ENCODE measurements around the gene GPR62. TPM values are rescaled to one million over a fixed set of nuclear protein-coding genes. Genes with fewer than 3 reads are reported as not detected.

The GPR62 gene
- total RNA-seq, 1 experiment from 2014 or later, result not detected

DNA sequence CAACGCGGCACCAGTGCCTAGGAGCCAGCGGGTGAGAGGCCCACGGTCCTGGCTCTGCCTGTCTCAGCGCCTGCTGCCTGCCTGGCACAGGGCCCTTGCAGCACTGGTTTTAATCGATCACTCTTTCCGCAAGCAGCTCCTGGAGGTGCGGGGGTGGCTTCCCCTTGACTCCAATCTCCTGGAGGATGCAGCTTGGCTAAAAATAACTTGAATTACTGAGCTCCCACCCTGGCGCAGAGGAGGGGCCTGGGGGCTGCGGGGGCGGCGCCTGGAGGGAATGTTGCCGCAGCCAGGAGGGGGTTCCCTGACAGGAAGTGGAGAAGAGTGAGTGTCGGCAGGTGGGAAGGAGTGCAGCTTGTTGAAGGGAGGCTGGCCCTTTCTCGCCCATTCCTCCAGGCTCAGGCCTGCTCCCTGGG lies 50.4 kb downstream of the GPR62 start:
- ChIA-PET POLR2A (ENCODE audit: unreplicated experiment) (no interaction called here), CTCF (interaction anchor here (0.5 kb wide), 1 partner anchor 50 kb away, joined by 3 read pairs; no protein-coding TSS in a partner anchor)
- Histone ChIP-seq H3K27ac (no peak overlapping the region), H3K9me2 (ENCODE audit: insufficient read depth) (no peaks in the 10 kb centered on the region), H3K36me3 (ENCODE audit: low read depth) (no peaks in the 10 kb centered on the region), H3K4me1 (replicated peaks; ENCODE audit: insufficient read depth) (0 out of 2 replicates have a peak, but pooled peaks cover 4% of the 10 kb centered on the region), H2AFZ (no peak overlapping the region), H3F3A (ENCODE audit: insufficient read depth, low read depth) (no peaks in the 10 kb centered on the region), H3K79me2 (ENCODE audit: low read depth) (no peaks in the 10 kb centered on the region), H3K4me2 (no peak overlapping the region), H3K4me3 (no peak overlapping the region), H3K9me3 (ENCODE audit: insufficient read depth, low read depth) (no peaks in the 10 kb centered on the region), H4K20me1 (ENCODE audit: insufficient read depth) (no peaks in the 10 kb centered on the region), H3K27me3 (ENCODE audit: insufficient read depth, low read depth) (no peaks in the 10 kb centered on the region)
- BruUV-seq (replicated peaks), result no TSS peak
- intact Hi-C loops (cut with micrococcal nuclease; ENCODE audit: unreplicated experiment), result loop anchor here (2.0 kb wide), 1 partner anchor 47 kb away; no protein-coding TSS in a partner anchor
- DNase-seq, result no peak
- TF ChIP-seq CTCF (conservative IDR thresholded peaks at IDR 0.05) (no peak), EZH2 (IDR thresholded peaks at IDR 0.05; ENCODE audit: low read depth) (no peak)

- CTCF ChIA-PET, result interaction anchor here (0.5 kb wide), 1 partner anchor 50 kb away, joined by 3 read pairs; no protein-coding TSS in a partner anchor
- no peaks in the 10 kb centered on the region for H3K36me3 ChIP-seq (ENCODE audit: low read depth)
- H3K4me1 ChIP-seq (replicated peaks; ENCODE audit: insufficient read depth), result 0 out of 2 replicates have a peak, but pooled peaks cover 4% of the 10 kb centered on the region
- no peak for DNase-seq
- H3K4me2 ChIP-seq, result no peak overlapping the region
- H3K9me2 ChIP-seq (ENCODE audit: insufficient read depth), result no peaks in the 10 kb centered on the region
- H2AFZ ChIP-seq, result no peak overlapping the region
- H3K9me3 ChIP-seq (ENCODE audit: insufficient read depth, low read depth), result no peaks in the 10 kb centered on the region
- H4K20me1 ChIP-seq (ENCODE audit: insufficient read depth), result no peaks in the 10 kb centered on the region
- no TSS peak for BruUV-seq (replicated peaks)
- TF ChIP-seq CTCF (conservative IDR thresholded peaks at IDR 0.05) (no peak), EZH2 (IDR thresholded peaks at IDR 0.05; ENCODE audit: low read depth) (no peak)
- intact Hi-C loops (cut with micrococcal nuclease; ENCODE audit: unreplicated experiment), result no loop called here
- no peak overlapping the region for H3K27ac ChIP-seq
- no peaks in the 10 kb centered on the region for H3K79me2 ChIP-seq (ENCODE audit: low read depth)
- no peaks in the 10 kb centered on the region for H3K27me3 ChIP-seq (ENCODE audit: insufficient read depth, low read depth)
- H3F3A ChIP-seq (ENCODE audit: insufficient read depth, low read depth), result no peaks in the 10 kb centered on the region
- POLR2A ChIA-PET (ENCODE audit: unreplicated experiment), result interaction anchor here (0.6 kb wide), 1 partner anchor 134 kb away, joined by 7 read pairs; no protein-coding TSS in a partner anchor
- no peak overlapping the region for H3K4me3 ChIP-seq
Observed at GRCh38 chr3:52006017-52006819, 51.0 kb downstream of the GPR62 start.

DNA sequence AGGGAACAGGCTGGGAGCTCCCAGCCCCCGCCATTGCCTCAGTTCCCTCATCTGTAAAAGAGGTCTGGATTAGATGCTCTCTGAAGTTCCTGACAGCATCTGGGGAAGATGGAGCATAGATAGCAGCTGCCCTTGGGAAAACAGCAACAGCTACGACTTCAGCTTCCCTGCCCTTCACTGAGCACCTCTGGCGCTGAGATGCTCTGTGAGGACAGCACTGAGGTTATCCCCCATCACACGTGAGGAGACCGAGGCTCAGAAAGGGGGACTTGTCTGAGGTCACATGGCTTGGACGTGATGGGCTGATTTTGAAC lies 51.6 kb downstream of the GPR62 start:
- Histone ChIP-seq H3K27ac (no peak overlapping the region), H3K36me3 (ENCODE audit: low read depth) (no peaks in the 10 kb centered on the region), H3K4me1 (replicated peaks; ENCODE audit: insufficient read depth) (no peaks in the 10 kb centered on the region), H3F3A (ENCODE audit: insufficient read depth, low read depth) (no peaks in the 10 kb centered on the region), H2AFZ (no peak overlapping the region), H3K79me2 (ENCODE audit: low read depth) (no peaks in the 10 kb centered on the region), H3K9me2 (ENCODE audit: insufficient read depth) (no peaks in the 10 kb centered on the region), H3K4me2 (no peak overlapping the region), H3K9me3 (ENCODE audit: insufficient read depth, low read depth) (no peaks in the 10 kb centered on the region), H3K4me3 (no peak overlapping the region), H4K20me1 (ENCODE audit: insufficient read depth) (no peaks in the 10 kb centered on the region), H3K27me3 (ENCODE audit: insufficient read depth, low read depth) (no peaks in the 10 kb centered on the region)
- no peak for DNase-seq
- BruUV-seq (replicated peaks), result no TSS peak
- TF ChIP-seq CTCF (conservative IDR thresholded peaks at IDR 0.05) (no peak), EZH2 (IDR thresholded peaks at IDR 0.05; ENCODE audit: low read depth) (no peak)
- intact Hi-C loops (cut with micrococcal nuclease; ENCODE audit: unreplicated experiment), result no loop called here
- ChIA-PET CTCF (no interaction called here), POLR2A (ENCODE audit: unreplicated experiment) (interaction anchor here (0.6 kb wide), 1 partner anchor 134 kb away, joined by 7 read pairs; no protein-coding TSS in a partner anchor)

Other genes starting within 250 kb of the GPR62 start
- gene GRM2, start 248.3 kb upstream of the GPR62 start, total RNA-seq (2021), result 0.13 and 0.25 TPM in 2 replicates
- not detected in 2 replicates for gene IQCF6, start 176.1 kb upstream of the GPR62 start, total RNA-seq (2021)
- not detected in 2 replicates for gene IQCF2, start 93.8 kb upstream of the GPR62 start, total RNA-seq (2021)
- gene IQCF5, start 79.8 kb upstream of the GPR62 start, total RNA-seq (2021), result not detected in 2 replicates
- not detected in 2 replicates for gene IQCF1, start 52.0 kb upstream of the GPR62 start, total RNA-seq (2021)
- 23.4 and 23.9 TPM in 2 replicates for gene RRP9, start 13.5 kb upstream of the GPR62 start, total RNA-seq (2021)
- 24.4 and 33.8 TPM in 2 replicates for gene PARP3, start 13.0 kb upstream of the GPR62 start, total RNA-seq (2021)
- gene PCBP4, start 12.1 kb downstream of the GPR62 start, total RNA-seq (2021), result 14.7 and 17.9 TPM in 2 replicates
- 63.2 and 64.4 TPM in 2 replicates for gene ABHD14B, start 18.7 kb downstream of the GPR62 start, total RNA-seq (2021)
- 7.1 and 9.9 TPM in 2 replicates for gene ABHD14A, start 19.7 kb downstream of the GPR62 start, total RNA-seq (2021)
- gene ACY1, start 28.2 kb downstream of the GPR62 start, total RNA-seq (2021), result 52.2 and 63.3 TPM in 2 replicates
- gene RPL29, start 40.5 kb downstream of the GPR62 start, total RNA-seq (2021), result 942 and 1,278 TPM in 2 replicates
- gene DUSP7, start 101.2 kb downstream of the GPR62 start, total RNA-seq (2021), result 9.4 and 9.5 TPM in 2 replicates
- gene POC1A, start 199.0 kb downstream of the GPR62 start, total RNA-seq (2021), result 28.8 and 35.0 TPM in 2 replicates
- gene ALAS1, start 242.8 kb downstream of the GPR62 start, total RNA-seq (2021), result 61.9 and 71.2 TPM in 2 replicates